Trophoblast cell (in vitro differentiated cells and primary cell): ENCODE measurements around the gene DLG2.

ENCODE experiments used
- DNase-seq, 2 donors: peaks; one replicate each; pipeline ENCODE4 v3.0.0-alpha.2; 2016
- H2AFZ ChIP-seq: 2 replicates; pipeline ENCODE4 v1.6.1; 2013; ENCODE audit warnings: low read length, moderate library complexity, mild to moderate bottlenecking; ENCODE audit not compliant: insufficient read depth, poor library complexity
- H2AK5ac ChIP-seq: 2 replicates; pipeline ENCODE4 v1.6.1; 2013; ENCODE audit warnings: mild to moderate bottlenecking, low read length
- H2BK120ac ChIP-seq: 2 replicates; pipeline ENCODE4 v1.6.1; 2013; ENCODE audit warnings: low read length, mild to moderate bottlenecking, moderate library complexity; ENCODE audit not compliant: insufficient read depth, poor library complexity
- H2BK12ac ChIP-seq: 2 replicates; pipeline ENCODE4 v1.6.1; 2013; ENCODE audit warnings: mild to moderate bottlenecking, low read length, moderate library complexity
- H2BK5ac ChIP-seq: 2 replicates; pipeline ENCODE4 v1.6.1; 2013; ENCODE audit warnings: low read length, low read depth, moderate library complexity, mild to moderate bottlenecking; ENCODE audit not compliant: poor library complexity
- H3K14ac ChIP-seq: 2 replicates; pipeline ENCODE4 v1.6.1; 2013; ENCODE audit warnings: mild to moderate bottlenecking, low read length
- H3K18ac ChIP-seq: 2 replicates; pipeline ENCODE4 v1.6.1; 2013; ENCODE audit warnings: mild to moderate bottlenecking, low read length
- H3K23ac ChIP-seq: 2 replicates; pipeline ENCODE4 v1.6.1; 2013; ENCODE audit warnings: low read length
- H3K27ac ChIP-seq: 2 replicates; pipeline ENCODE4 v1.5.1; 2013; ENCODE audit warnings: low read depth, mild to moderate bottlenecking, inconsistent platforms, low read length, moderate library complexity
- H3K27me3 ChIP-seq: 2 replicates; pipeline ENCODE4 v1.6.1; 2013; ENCODE audit warnings: inconsistent platforms, mild to moderate bottlenecking, low read length, moderate library complexity; ENCODE audit not compliant: insufficient read depth
- H3K36me3 ChIP-seq, 2 experiments: 1 replicate in 1 of 2; 2 replicates in 1 of 2; pipeline ENCODE4 v1.6.1; 2013; ENCODE audit warnings: low read length in 2 of 2, mild to moderate bottlenecking in 2 of 2, moderate library complexity in 1 of 2; ENCODE audit not compliant: insufficient read depth in 2 of 2, control insufficient read depth in 1 of 2
- H3K4ac ChIP-seq: 2 replicates; pipeline ENCODE4 v1.6.1; 2013; ENCODE audit warnings: low read depth, mild to moderate bottlenecking, low read length, moderate library complexity
- H3K4me1 ChIP-seq, 2 experiments: 1 replicate in 1 of 2; 2 replicates in 1 of 2; pipeline ENCODE4 v1.6.1; 2013; ENCODE audit warnings: low read length in 2 of 2, mild to moderate bottlenecking in 2 of 2, moderate library complexity in 1 of 2; ENCODE audit not compliant: insufficient read depth in 2 of 2, control insufficient read depth in 1 of 2
- H3K4me2 ChIP-seq: 2 replicates; pipeline ENCODE4 v1.6.1; 2013; ENCODE audit warnings: inconsistent platforms, mild to moderate bottlenecking, low read length, moderate library complexity
- H3K4me3 ChIP-seq: 2 replicates; pipeline ENCODE4 v1.5.1; 2013; ENCODE audit warnings: mild to moderate bottlenecking, low read depth, low read length, inconsistent platforms
- H3K79me1 ChIP-seq: one replicate; pipeline ENCODE4 v1.6.1; 2013; ENCODE audit warnings: low read length
- H3K79me2 ChIP-seq: 2 replicates; pipeline ENCODE4 v1.6.1; 2013; ENCODE audit warnings: low read length, mild to moderate bottlenecking; ENCODE audit not compliant: control insufficient read depth, insufficient read depth, poor library complexity
- H3K9ac ChIP-seq: 2 replicates; pipeline ENCODE4 v1.6.1; 2013; ENCODE audit warnings: mild to moderate bottlenecking, low read length
- H3K9me3 ChIP-seq: 2 replicates; pipeline ENCODE4 v1.6.1; 2013; ENCODE audit warnings: low read depth, mild to moderate bottlenecking, control low read depth, inconsistent platforms, low read length; ENCODE audit not compliant: insufficient read depth
- H4K12ac ChIP-seq: 2 replicates; pipeline ENCODE4 v1.6.1; 2013; ENCODE audit warnings: low read depth, mild to moderate bottlenecking, low read length, moderate library complexity
- H4K8ac ChIP-seq: 2 replicates; pipeline ENCODE4 v1.6.1; 2013; ENCODE audit warnings: low read depth, mild to moderate bottlenecking, low read length, moderate library complexity
- H4K91ac ChIP-seq: one replicate; pipeline ENCODE4 v1.6.1; 2013; ENCODE audit warnings: low read depth, mild to moderate bottlenecking, low read length, moderate library complexity
- WGBS: extraction: QIAGEN DNeasy Blood & Tissue Kit; methylation state at CpG from one replicate; pipeline ENCODE4 v1.1.7; 2013; ENCODE audit warnings: missing lambda C conversion rate; ENCODE audit not compliant: insufficient read length, insufficient coverage; ENCODE audit errors: extremely low coverage; 5-methylcytosine and 5-hydroxymethylcytosine counted together

DLG2 gene

GRCh38 chr11:85531191-85531897, 95.8 kb downstream of the DLG2 start:
- Histone ChIP-seq H3K4ac (no peak overlapping the region), H3K27ac (no peak overlapping the region), H3K9me3 (peaks cover 1% of the 10 kb centered on the region), H3K79me2 (no peaks in the 10 kb centered on the region), H4K12ac (no peak overlapping the region), H3K79me1 (no peaks in the 10 kb centered on the region), H3K36me3 (no peaks in the 10 kb centered on the region), H2BK12ac (no peak overlapping the region), H3K4me3 (no peak overlapping the region), H2BK120ac (no peak overlapping the region), H2AFZ (no peak overlapping the region), H3K14ac (no peak overlapping the region), H3K4me2 (no peak overlapping the region), H4K8ac (no peak overlapping the region), H4K91ac (no peak overlapping the region), H2AK5ac (no peak overlapping the region), H2BK5ac (no peak overlapping the region), H3K18ac (no peak overlapping the region), H3K27me3 (no peaks in the 10 kb centered on the region), H3K4me1 (no peaks in the 10 kb centered on the region), H3K9ac (no peak overlapping the region), H3K23ac (no peak overlapping the region)
- no peak for DNase-seq
- no CpG with 5 or more reads among the region's 5 CpGs for WGBS

- no peak for DNase-seq
Observed at GRCh38 chr11:85530634-85531033, 96.5 kb downstream of the DLG2 start.

GRCh38 chr11:85526564-85526963, 100.6 kb downstream of the DLG2 start:
- no peak overlapping the region for H3K23ac ChIP-seq
- no peaks in the 10 kb centered on the region for H3K79me2 ChIP-seq
- no peak overlapping the region for H2AK5ac ChIP-seq
- no peak overlapping the region for H4K12ac ChIP-seq
- no peak overlapping the region for H2AFZ ChIP-seq
- no peak overlapping the region for H3K27ac ChIP-seq
- H3K14ac ChIP-seq: no peak overlapping the region
- DNase-seq: no peak
- H2BK5ac ChIP-seq: no peak overlapping the region
- no peak overlapping the region for H2BK120ac ChIP-seq
- no peaks in the 10 kb centered on the region for H3K27me3 ChIP-seq
- no peak overlapping the region for H3K9ac ChIP-seq
- no peak overlapping the region for H4K91ac ChIP-seq
- H3K4me1 ChIP-seq: no peaks in the 10 kb centered on the region
- no peak overlapping the region for H4K8ac ChIP-seq
- H3K18ac ChIP-seq: no peak overlapping the region
- no peak overlapping the region for H3K4me3 ChIP-seq
- H3K36me3 ChIP-seq: peaks cover 1 to 2% of the 10 kb centered on the region in 2 experiments
- H2BK12ac ChIP-seq: no peak overlapping the region
- no peaks in the 10 kb centered on the region for H3K79me1 ChIP-seq
- no peak overlapping the region for H3K4me2 ChIP-seq
- H3K9me3 ChIP-seq: peaks cover 6% of the 10 kb centered on the region
- H3K4ac ChIP-seq: no peak overlapping the region

More at GRCh38 chr11:85530634-85531033, 96.5 kb downstream of the DLG2 start:
- Histone ChIP-seq H3K4me3 (no peak overlapping the region), H2BK5ac (no peak overlapping the region), H4K12ac (no peak overlapping the region), H3K14ac (no peak overlapping the region), H3K23ac (no peak overlapping the region), H3K27ac (no peak overlapping the region), H3K79me1 (no peaks in the 10 kb centered on the region), H2BK12ac (no peak overlapping the region), H3K9me3 (no peaks in the 10 kb centered on the region), H4K91ac (no peak overlapping the region), H3K4ac (no peak overlapping the region), H2AFZ (no peak overlapping the region), H3K18ac (no peak overlapping the region), H3K36me3 (no peaks in the 10 kb centered on the region), H2AK5ac (no peak overlapping the region), H3K9ac (no peak overlapping the region), H3K4me2 (no peak overlapping the region), H3K79me2 (no peaks in the 10 kb centered on the region), H3K4me1 (no peaks in the 10 kb centered on the region), H3K27me3 (no peaks in the 10 kb centered on the region), H2BK120ac (no peak overlapping the region), H4K8ac (no peak overlapping the region)
- WGBS: no CpG with 5 or more reads among the region's 1 CpG

GRCh38 chr11:85525686-85526085, 101.5 kb downstream of the DLG2 start:
- H3K18ac ChIP-seq: no peak overlapping the region
- H4K12ac ChIP-seq: no peak overlapping the region
- no peak for DNase-seq
- H3K23ac ChIP-seq: no peak overlapping the region
- no peak overlapping the region for H3K4ac ChIP-seq
- no peak overlapping the region for H3K14ac ChIP-seq
- H3K4me1 ChIP-seq: no peaks in the 10 kb centered on the region
- H3K27me3 ChIP-seq: no peaks in the 10 kb centered on the region
- no peak overlapping the region for H3K27ac ChIP-seq
- no peaks in the 10 kb centered on the region for H3K79me1 ChIP-seq
- no CpG with 5 or more reads among the region's 3 CpGs for WGBS
- H3K79me2 ChIP-seq: no peaks in the 10 kb centered on the region
- H4K91ac ChIP-seq: no peak overlapping the region
- no peak overlapping the region for H2AK5ac ChIP-seq
- no peak overlapping the region for H2BK12ac ChIP-seq
- H3K4me3 ChIP-seq: no peak overlapping the region
- no peak overlapping the region for H3K9ac ChIP-seq
- H3K9me3 ChIP-seq: peaks cover 6% of the 10 kb centered on the region
- H3K36me3 ChIP-seq: peaks cover 1 to 2% of the 10 kb centered on the region in 2 experiments
- no peak overlapping the region for H2BK120ac ChIP-seq
- H2AFZ ChIP-seq: no peak overlapping the region
- H2BK5ac ChIP-seq: no peak overlapping the region
- H3K4me2 ChIP-seq: no peak overlapping the region
- H4K8ac ChIP-seq: no peak overlapping the region
